GM08714 (cell line): ENCODE data around the gene GART.
"Not testable (repeated sequence)": the region's sequence is repeated elsewhere in the genome, so short reads cannot be mapped to it uniquely, and the experiment has no call there.

Experiments used
- H3K4me3 ChIP-seq: fragments of 200-500 bp; sonication (Bioruptor generic); 2 replicates; pipeline ENCODE4 v1.5.1; 2014; ENCODE audit warnings: mild to moderate bottlenecking, low read length, inconsistent platforms
- ZNF274 ChIP-seq: IDR thresholded peaks from 2 replicates; pipeline ENCODE4 v1.6.1; 2012; ENCODE audit warnings: mild to moderate bottlenecking, low read depth, low read length

The GART gene

DNA sequence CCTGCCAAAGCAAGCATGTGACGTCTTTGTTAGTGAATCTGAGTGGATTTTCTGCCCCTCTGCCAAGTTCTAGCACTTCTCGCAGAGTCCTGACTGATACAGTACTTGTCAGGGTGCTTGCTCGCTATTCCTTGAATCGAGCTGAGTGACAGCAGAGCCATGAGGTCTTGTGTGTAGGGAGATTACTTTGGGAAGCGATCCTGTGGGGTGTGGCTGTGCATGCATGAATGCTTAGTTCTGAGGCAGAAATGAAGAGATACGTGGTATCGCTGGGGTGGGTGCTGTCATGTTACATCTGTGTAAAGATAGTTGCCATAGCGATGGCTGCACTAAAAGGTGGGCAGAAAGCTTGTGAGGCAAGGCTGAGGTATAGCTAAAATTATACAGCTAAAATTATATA lies 31.1 kb downstream of the GART start:
- TF ChIP-seq ZNF274 = no peak
- H3K4me3 ChIP-seq = no peak overlapping the region

DNA sequence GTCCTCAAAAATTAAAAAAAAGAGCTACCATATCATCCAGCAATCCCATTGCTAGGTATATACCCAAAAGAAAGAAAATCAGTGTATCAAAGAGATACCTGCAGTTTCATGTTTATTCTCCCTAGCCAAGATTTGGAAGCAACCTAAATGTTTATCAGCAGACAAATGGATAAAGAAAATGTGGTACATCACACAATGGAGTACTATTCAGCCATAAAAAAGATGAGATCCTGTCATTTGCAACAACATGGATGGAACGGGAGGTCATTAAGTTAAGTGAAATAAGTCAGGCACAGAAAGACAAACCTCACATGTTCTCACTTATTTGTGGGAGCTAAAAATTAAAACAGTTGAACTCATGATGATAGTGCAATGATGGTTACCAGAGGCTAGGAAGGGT lies 34.9 kb downstream of the GART start:
- H3K4me3 ChIP-seq = not testable (repeated sequence)

DNA sequence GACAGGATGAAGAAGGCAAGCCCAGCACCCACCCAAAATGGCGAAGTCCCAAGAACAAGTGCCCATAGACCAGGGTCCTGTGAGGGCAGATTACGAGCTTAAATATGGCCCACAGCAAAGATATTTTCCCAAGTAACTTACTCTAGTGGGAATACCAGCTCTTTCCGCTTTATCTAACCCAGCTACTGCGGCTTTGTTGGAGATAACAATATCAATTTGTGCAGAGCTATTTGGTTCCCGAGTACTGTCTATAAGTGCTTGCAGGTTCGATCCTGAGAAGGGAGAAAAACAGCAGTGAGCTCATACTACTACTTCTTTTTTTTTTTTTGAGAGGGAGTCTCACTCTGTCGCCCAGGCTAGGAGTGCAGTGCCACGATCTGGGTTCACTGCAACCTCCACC lies 36.1 kb downstream of the GART start:
- no peak for TF ChIP-seq ZNF274
- H3K4me3 ChIP-seq = no peak overlapping the region

DNA sequence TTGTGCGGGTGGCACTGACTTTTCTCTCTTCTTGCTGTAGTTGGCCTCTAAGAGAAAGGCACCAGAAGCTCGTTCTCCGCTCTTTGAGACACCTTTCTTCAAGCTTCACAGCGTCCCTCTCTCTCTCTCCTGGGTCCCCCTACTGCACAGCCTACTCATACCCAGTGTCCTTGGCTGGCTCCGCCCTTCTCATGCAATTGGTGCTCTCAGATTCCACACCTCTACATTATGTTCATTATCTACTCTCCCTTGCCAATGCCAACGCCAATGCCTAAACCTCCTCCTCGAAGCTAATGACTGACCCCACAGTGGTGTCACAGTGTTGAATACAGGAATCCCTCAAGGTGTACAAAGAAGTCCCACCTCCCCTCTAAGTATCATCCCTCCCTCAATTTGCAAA lies 45.6 kb downstream of the GART start:
- TF ChIP-seq ZNF274 = no peak
- H3K4me3 ChIP-seq = no peak overlapping the region

DNA sequence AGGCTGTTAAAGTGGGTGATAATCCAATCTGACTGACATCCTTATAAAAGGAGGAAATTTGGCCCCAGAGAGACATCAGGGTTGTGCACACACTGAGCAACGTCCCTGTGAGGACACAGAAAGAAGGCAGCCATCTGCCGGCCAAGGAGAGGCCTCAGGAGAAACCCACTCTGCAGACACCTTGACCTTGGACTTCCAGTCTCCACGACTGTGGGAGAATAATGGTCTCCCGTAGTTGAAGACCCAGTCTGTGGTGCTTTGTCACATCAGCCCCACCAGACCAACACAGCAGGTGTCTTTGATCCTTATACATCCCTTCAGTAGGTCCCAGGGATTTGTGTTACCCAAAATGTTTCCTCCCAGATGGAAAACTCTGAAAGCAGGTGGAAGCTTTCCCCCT lies 46.2 kb downstream of the GART start:
- no peak overlapping the region for H3K4me3 ChIP-seq
- TF ChIP-seq ZNF274 = no peak

DNA sequence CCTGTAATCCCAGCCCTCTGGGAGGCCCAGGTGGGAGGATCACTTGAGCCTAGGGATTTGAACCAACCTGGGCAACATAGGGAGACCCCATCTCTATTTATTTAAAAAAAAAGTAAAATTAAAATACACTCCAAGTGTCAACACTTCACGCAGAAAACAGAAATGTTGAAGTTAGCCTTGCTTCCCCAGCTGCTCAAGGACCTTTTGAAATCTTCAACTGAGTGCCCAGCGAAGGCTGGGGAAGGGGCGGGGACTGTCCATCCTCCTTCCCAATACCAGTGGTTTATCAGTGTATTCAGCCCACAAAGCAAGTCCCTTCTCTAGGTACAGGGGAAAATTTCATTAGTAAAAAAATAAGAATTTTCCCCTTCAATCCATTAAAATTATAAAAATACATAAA lies 48.2 kb downstream of the GART start:
- TF ChIP-seq ZNF274 = no peak
- H3K4me3 ChIP-seq = no peak overlapping the region

DNA sequence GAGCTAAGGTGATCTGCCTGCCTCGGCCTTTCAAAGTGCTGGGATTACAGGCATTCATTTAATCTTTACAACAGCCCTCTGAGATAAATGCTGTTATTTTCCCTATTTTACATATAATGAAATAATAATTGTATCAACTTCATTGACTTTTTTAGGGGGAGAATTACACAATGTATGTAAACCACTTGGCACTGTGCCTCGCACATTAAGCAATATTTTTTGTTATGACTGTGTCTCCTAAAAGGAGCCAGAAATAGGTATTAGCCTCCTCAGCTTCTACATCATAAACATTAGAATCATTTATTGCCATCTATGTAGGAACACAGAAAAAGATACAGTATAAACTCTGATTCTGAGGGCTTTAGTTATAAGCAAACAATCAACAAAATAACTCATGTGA lies 49.3 kb downstream of the GART start:
- H3K4me3 ChIP-seq = no peak overlapping the region
- TF ChIP-seq ZNF274 = no peak

DNA sequence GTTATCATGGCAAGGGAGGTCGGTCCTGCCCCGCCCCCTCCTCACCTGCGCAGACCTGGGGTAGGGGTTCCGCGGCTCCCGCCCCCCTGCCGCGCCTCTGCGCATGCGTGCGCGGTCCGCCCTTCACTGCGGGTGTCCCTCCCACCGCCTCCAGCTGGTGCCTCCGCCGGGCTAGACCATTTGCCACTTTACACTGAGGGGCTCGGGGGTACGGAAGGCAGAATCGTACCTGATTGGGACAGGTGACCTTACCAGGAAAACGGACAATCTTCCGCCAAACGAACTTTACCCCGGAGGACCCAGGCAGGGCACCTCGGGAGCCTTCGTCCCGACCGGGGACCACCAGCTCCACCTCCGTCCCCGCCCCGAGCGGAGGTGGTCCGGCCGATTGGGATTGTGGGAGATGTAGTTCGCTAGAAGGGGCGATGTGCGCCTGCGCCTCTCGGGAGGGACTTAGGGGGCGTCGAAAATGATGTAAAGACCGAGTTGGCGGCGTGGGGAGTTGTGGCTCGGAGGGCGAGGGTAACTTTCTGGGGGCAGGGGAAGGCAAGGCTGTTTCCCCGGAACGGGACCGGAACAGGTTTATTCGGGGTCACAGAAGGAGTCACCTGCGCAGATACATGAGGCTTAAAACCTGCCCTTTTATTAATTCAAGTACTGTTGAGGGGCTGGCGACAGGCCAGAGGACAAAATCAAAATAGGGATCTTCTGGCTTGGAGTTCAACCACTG lies 50.4 kb downstream of the GART start, which contains the start of gene DNAJC28:
Gene DNAJC28 (minus strand): TSS at position 344 of the 730 bp plus-strand sequence. CDS start 2,323 bp downstream, outside the sequence.
- TF ChIP-seq ZNF274 = no peak
- H3K4me3 ChIP-seq = peak within 1 kb of the TSS; percentile 63

DNA sequence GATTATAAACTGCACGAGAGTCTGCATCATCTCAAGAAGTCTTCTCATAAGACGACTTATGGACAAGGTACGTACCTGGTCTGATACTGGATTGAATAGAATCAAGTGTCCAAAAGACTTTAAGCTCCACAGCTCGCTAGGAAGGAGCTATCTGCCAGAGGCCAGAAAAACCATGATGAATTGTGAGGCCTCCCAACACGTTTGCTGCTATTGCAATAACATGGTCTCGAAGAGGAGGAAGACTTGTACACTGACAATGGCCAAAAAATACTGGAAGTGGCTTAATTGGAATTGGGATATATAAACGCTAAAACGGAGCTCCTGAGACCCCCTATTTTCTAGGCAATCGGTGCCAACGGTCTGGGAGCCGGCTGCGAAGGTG lies 50.9 kb downstream of the GART start:
- TF ChIP-seq ZNF274 = no peak
- H3K4me3 ChIP-seq = peak overlapping the region; percentile 63

DNA sequence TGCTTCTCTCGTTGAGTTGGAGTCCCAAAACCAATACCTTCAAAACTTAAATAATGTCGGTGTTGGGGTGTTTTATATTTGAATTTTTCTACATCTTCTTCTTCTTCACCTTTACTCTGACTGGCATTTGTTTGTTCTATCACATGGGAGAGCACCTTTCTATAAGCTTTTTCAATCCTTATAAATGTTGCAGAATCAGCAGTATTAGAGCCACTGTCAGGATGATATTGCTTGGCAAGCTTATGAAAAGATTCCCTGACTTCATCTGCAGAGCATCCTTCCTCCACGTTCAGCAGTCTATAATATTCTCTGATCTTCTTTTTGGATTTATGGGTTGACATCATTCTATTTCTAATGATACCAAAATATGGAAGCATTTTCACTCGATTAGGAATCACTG lies 53.0 kb downstream of the GART start:
- TF ChIP-seq ZNF274 = no peak
- H3K4me3 ChIP-seq = no peak overlapping the region

DNA sequence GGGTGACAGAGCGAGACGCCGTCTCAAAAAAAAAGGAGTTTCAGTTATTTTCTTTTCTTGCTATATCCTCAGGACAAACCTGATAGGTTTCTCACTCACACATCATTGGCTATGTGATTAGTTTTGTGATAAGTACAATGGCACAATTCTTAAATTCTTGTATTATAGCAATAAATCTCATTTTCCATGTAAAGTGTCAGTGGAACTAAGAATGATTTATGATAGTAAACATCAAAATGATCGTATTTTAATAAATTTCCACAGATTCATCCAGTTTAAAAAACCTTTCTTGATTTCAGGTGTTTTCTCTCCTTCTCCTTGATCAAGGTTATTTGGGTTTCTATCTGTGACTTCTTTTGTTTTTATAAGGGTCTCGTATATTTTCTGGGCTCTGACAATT lies 53.9 kb downstream of the GART start:
- H3K4me3 ChIP-seq = no peak overlapping the region
- no peak for TF ChIP-seq ZNF274

DNA sequence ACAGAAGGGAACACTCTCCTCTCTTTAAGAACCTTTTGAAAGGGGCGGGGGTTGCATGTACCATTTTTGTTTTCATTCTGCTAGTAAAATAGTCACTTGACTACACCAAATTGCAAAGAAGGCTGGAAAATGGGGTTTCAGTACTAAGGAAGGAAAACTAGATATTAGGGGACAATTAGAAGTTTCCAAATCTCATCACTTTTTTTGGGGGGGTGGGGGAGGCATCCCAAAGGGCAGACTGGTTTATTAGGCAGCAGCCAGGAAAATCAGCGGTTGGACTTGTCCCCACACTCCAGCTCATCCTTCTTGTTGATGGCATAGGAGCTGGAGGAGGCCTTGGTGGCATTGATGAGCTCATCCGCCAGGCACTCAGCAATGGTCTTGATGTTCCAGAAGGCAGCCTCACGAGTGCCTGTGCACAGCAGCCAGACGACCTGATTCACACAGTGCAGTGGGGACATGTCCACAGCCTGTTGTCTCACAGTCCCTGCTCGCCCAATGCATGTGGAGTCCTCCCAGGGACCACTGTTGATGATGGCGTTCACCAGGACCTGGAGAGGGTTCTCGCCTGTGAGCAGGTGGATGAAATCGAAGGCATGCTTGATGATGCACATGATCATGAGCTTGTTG lies 60.5 kb downstream of the GART start:
- no peak overlapping the region for H3K4me3 ChIP-seq
- TF ChIP-seq ZNF274 = no peak

DNA sequence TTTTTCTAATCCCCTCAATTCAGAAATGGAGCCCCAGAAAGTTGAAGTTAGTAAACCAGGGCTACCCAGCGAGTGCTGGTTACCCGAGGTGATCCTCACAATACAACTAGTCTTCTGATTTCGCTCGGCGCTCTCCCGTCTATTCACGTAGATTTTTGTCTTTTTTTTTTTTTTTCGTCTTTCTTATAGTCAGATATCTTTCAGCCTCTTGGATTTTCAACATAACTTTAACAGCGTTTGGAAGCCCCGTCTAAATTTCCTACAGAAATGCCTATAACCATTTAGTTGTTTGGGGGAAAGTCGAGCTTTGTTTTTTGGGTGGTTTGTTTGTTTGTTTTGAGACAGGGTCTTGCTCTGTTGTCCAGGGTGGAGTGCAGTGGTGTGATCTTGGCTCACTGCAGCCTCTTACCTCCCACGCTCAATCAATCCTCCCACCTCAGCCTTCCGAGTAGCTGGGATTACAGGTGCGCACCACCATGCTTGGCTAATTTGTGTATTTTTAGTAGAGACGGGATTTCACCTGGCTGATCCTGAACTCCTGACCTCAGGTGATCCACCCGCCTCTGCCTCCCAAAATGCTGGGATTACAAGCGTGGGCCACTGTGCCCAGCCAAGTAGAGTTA lies 61.3 kb downstream of the GART start:
- H3K4me3 ChIP-seq = peak overlapping the region; percentile 95
- TF ChIP-seq ZNF274 = no peak

DNA sequence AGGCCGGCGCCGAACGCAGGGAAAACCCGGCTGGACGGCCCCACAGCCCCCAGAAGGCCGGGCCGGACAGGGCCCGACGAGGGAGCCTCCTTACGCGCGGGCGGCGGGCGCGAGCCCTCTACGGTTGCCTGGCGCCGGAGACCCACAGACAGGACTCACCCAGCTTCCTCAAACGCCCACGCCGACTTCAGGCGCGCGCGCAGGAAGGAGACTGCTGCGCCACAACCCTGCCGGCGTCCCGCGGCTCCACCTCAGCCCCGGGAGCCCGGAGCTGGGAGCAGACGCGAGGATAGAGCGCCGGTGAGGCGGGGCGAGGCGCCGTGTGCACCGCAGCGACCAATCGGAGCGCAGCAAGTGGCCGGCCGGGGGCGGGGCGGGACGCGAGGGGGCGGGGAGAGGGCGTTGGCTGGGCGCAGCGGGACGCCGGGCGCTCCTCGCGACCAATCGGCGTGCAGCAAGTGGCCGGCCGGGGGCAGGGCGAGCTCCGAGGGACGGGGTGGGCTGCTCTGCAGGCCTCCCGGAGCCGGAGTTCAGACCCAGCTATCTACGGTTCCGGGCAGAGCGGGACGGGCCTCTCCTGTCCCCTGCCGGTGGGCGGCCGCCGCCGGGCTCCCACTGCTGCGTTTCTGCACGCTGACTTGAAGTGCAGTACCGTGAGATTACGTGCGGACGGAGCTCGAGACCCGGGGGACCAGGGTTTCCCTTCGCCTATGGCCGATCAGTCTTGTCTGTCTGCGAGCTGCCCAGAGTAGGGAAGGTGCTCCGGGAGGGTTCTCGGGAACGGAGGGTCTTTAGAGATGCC lies 62.0 kb downstream of the GART start, which contains the start of gene TMEM50B:
Gene TMEM50B (minus strand): TSS at position 296 of the 802 bp plus-strand sequence. CDS start 11,089 bp downstream, outside the sequence.
- no peak for TF ChIP-seq ZNF274
- H3K4me3 ChIP-seq = peak within 1 kb of the TSS; percentile 99
